Ovary (tissue), 9 donors: Measurements from ENCODE around the gene SH3RF3. TPM values are rescaled to one million over a fixed set of nuclear protein-coding genes. Genes with fewer than 3 reads are reported as not detected.

Experiments used
- DNase-seq, 5 donors: peaks; one replicate each; pipeline ENCODE4 v3.0.0-alpha.2; 2019 to 2020
- H3K27ac ChIP-seq, 2 donors: fragments of 200-600 bp; one replicate each; pipeline versions ENCODE4 v1.5.1 to v1.8.0; 2019 to 2022
- H3K27me3 ChIP-seq: fragments of 200-600 bp; one replicate; pipeline ENCODE4 v1.8.0; 2022
- H3K36me3 ChIP-seq: fragments of 200-600 bp; sonication (generic); one replicate; pipeline ENCODE4 v1.5.1; 2019
- H3K4me1 ChIP-seq: one replicate; pipeline ENCODE4 v1.8.1; 2013; ENCODE audit warnings: mild to moderate bottlenecking, moderate library complexity; ENCODE audit not compliant: insufficient read depth
- H3K4me3 ChIP-seq: fragments of 200-600 bp; sonication (generic); one replicate; pipeline ENCODE4 v1.5.1; 2017
- H3K9me3 ChIP-seq, 2 donors: fragments of 200-600 bp in 1 of 2; sonication (generic) in 1 of 2; one replicate each; pipeline versions ENCODE4 v1.5.1 to v1.8.1; 2013 to 2019; ENCODE audit warnings: mild to moderate bottlenecking in 1 of 2, moderate library complexity in 1 of 2
- EP300 ChIP-seq: sonication (generic); formaldehyde crosslinking; IDR thresholded peaks from one replicate; pipeline ENCODE4 v1.6.1; 2017; ENCODE audit warnings: antibody characterized with exemption
- POLR2A ChIP-seq: fragments of 450-650 bp; IDR thresholded peaks from one replicate; pipeline ENCODE4 v1.6.1; 2017; ENCODE audit warnings: antibody characterized with exemption, mild to moderate bottlenecking, moderate library complexity
- WGBS, 3 donors: extraction: QIAGEN DNeasy Blood & Tissue Kit in 1 of 3; methylation state at CpG; one replicate each; pipeline versions ENCODE4 v1.1.5 to v1.1.7; 2013 to 2017; 5-methylcytosine and 5-hydroxymethylcytosine counted together
- intact Hi-C, 4 donors: fragments of 100-400 bp; cut with DNase I; formaldehyde crosslinking; loops; one replicate each; pipeline versions ENCODE4 v1.11.0 to v1.15.1; 2022 to 2023
- polyA plus RNA-seq, 2 donors: library from polyadenylated mRNA; stranded (reverse); fragments of 200-250 nt in 1 of 2; fragments of 350-450 nt in 1 of 2; fragmentation: Illumina TruSeq in 1 of 2; extraction: RNeasy Lipid Tissue Mini Kit (QIAGEN cat#74804) in 1 of 2; gene quantifications; one replicate each; pipeline ENCODE4 v1.2.3, GENCODE V29; 2013 to 2014
- total RNA-seq, 7 donors: library from RNA; depleted of rRNA in 2 of 7; stranded (reverse); fragments of >200 nt in 2 of 7; fragmentation: NEBNext Ultra II Directional in 3 of 7; extraction: Animal tissue kit (Norgen Biotek cat#: 25700) in 3 of 7; gene quantifications; one replicate each; pipeline versions ENCODE4 v1.1.0 to v1.2.4, GENCODE V29; 2016 to 2023
- TF ChIP-seq, protein P1 (sequence below), 3 donors: fragments of 450-650 bp in 2 of 3; fragments of 200-600 bp in 1 of 3; IDR thresholded peaks; one replicate each; pipeline versions ENCODE4 v1.5.1 to v1.8.0; 2016 to 2022; ENCODE audit warnings: antibody characterized with exemption in 3 of 3, mild to moderate bottlenecking in 1 of 3
- donor health status: DM: no; HTN: no; CAD: no; lungs with moderate emphysema.
- donor health status: DM: no; HTN: no; CAD: no.
- donor health status: Bipolar disorder and iron deficiency.
- donor health status: DM: yes; HTN: yes; CAD: no.
- donor health status: DM: no; HTN: no; CAD: no.
- donor health status: DM: yes; HTN: yes; CAD: no.

SH3RF3 gene
- total and polyA plus RNA-seq, 9 donors = 2.7 to 10.1 (median 4.5) TPM

DNA sequence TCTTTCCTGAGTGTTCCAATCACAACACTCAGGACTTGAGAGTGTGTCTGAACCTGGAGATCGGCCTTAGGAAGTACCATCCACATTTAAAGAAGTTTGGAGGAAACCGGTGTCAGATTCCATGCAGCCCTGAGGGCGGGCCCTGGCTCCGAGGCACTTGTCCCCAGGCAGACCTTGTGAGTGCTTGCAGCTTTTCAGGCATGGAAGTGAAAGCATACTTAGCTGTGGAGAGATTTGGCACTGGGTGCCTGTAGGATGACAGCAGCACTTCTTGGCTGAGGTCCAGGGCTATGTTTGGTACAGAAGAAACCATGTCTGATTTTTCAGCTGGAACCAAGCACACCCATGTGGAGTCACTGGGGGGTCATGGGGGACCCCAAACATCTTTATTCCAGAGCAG is 253.9 kb downstream of the SH3RF3 start:
- intact Hi-C loops = loop anchor here in 1 of 4 donors (5.0 kb wide), 1 partner anchor 1464 kb away; no protein-coding TSS in a partner anchor
- 53 to 68% (median 61%) methylated on average over 4 of the region's 4 CpGs for WGBS, 3 donors

GRCh38 chr2:109383505-109384307 is 254.7 kb downstream of the SH3RF3 start:
- DNase-seq = peak in 3 of 5 donors; percentile 3 to 9 (median 4)
- Histone ChIP-seq H3K27me3 (no peaks in the 10 kb centered on the region), H3K9me3 (no peaks in the 10 kb centered on the region), H3K36me3 (no peaks in the 10 kb centered on the region), H3K27ac (no peak overlapping the region), H3K4me1 (peaks cover 10% of the 10 kb centered on the region), H3K4me3 (no peak overlapping the region)
- TF ChIP-seq EP300 = no peak
- no peak for TF ChIP-seq POLR2A
- TF ChIP-seq, protein P1, sequence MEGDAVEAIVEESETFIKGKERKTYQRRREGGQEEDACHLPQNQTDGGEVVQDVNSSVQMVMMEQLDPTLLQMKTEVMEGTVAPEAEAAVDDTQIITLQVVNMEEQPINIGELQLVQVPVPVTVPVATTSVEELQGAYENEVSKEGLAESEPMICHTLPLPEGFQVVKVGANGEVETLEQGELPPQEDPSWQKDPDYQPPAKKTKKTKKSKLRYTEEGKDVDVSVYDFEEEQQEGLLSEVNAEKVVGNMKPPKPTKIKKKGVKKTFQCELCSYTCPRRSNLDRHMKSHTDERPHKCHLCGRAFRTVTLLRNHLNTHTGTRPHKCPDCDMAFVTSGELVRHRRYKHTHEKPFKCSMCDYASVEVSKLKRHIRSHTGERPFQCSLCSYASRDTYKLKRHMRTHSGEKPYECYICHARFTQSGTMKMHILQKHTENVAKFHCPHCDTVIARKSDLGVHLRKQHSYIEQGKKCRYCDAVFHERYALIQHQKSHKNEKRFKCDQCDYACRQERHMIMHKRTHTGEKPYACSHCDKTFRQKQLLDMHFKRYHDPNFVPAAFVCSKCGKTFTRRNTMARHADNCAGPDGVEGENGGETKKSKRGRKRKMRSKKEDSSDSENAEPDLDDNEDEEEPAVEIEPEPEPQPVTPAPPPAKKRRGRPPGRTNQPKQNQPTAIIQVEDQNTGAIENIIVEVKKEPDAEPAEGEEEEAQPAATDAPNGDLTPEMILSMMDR (IDR thresholded peaks at IDR 0.05) = no peak
- intact Hi-C loops = loop anchor here in 1 of 4 donors (5.0 kb wide), 1 partner anchor 1464 kb away; no protein-coding TSS in a partner anchor
- 92 to 95% (median 94%) methylated on average over 19 of the region's 19 CpGs for WGBS, 3 donors

More for the DNA sequence above, 253.9 kb downstream of the SH3RF3 start:
- H3K36me3 ChIP-seq = no peaks in the 10 kb centered on the region
- H3K27ac ChIP-seq = no peak overlapping the region
- H3K27me3 ChIP-seq = no peaks in the 10 kb centered on the region
- peaks cover 10% of the 10 kb centered on the region for H3K4me1 ChIP-seq
- no peaks in the 10 kb centered on the region for H3K9me3 ChIP-seq
- DNase-seq = peak; percentile 16 to 54 (median 35)
- H3K4me3 ChIP-seq = no peak overlapping the region
- TF ChIP-seq, protein P1 (IDR thresholded peaks at IDR 0.05) = no peak
- TF ChIP-seq EP300 (no peak), POLR2A (no peak)

GRCh38 chr2:109384308-109385271 is 255.6 kb downstream of the SH3RF3 start:
- 74 to 77% (median 75%) methylated on average over 18 of the region's 18 CpGs for WGBS, 3 donors
- no peak overlapping the region for H3K4me3 ChIP-seq
- DNase-seq = peak in 1 of 5 donors; percentile 35
- peaks cover 10% of the 10 kb centered on the region for H3K4me1 ChIP-seq
- H3K36me3 ChIP-seq = no peaks in the 10 kb centered on the region
- no peak for TF ChIP-seq EP300
- TF ChIP-seq, protein P1 (IDR thresholded peaks at IDR 0.05) = no peak
- TF ChIP-seq POLR2A = no peak
- no peak overlapping the region for H3K27ac ChIP-seq
- H3K9me3 ChIP-seq = no peaks in the 10 kb centered on the region
- intact Hi-C loops = loop anchor here in 1 of 4 donors (5.0 kb wide), 1 partner anchor 1463 kb away; no protein-coding TSS in a partner anchor
- H3K27me3 ChIP-seq = no peaks in the 10 kb centered on the region

GRCh38 chr2:109385506-109385905 is 256.5 kb downstream of the SH3RF3 start:
- Histone ChIP-seq H3K36me3 (no peaks in the 10 kb centered on the region), H3K4me1 (peaks cover 10% of the 10 kb centered on the region), H3K9me3 (no peaks in the 10 kb centered on the region), H3K27me3 (no peaks in the 10 kb centered on the region), H3K27ac (no peak overlapping the region), H3K4me3 (no peak overlapping the region)
- DNase-seq = peak in 1 of 5 donors; percentile 51
- no peak for TF ChIP-seq POLR2A
- TF ChIP-seq EP300 = no peak
- TF ChIP-seq, protein P1 (IDR thresholded peaks at IDR 0.05) = no peak
- intact Hi-C loops = no loop called here
- 30 to 37% (median 32%) methylated on average over 4 of the region's 4 CpGs for WGBS, 3 donors
